PC-9 (cell line): ENCODE results near the gene PPP1R7. TPM values are rescaled to one million over a fixed set of nuclear protein-coding genes. Genes with fewer than 3 reads are reported as not detected.

Experiments used
- BruUV-seq: library from RNA; stranded (reverse); fragments of 400-500 nt; replicated peaks from 2 replicates; lab custom pipeline; 2021; lab: Mats Ljungman, UMichigan
- CTCF ChIA-PET: fragments of 300-600 bp; sonication (Branson Sonifier 250); formaldehyde crosslinking; loops from one replicate; lab custom pipeline; 2022; ENCODE audit warnings: antibody characterized with exemption; lab: Charles Lee
- POLR2A ChIA-PET: fragments of 300-600 bp; sonication (Branson Sonifier 250); formaldehyde crosslinking; loops from one replicate; lab custom pipeline; 2022; ENCODE audit warnings: antibody characterized with exemption; ENCODE audit not compliant: unreplicated experiment; lab: Charles Lee
- DNase-seq, 2 experiments: peaks; one replicate each; pipeline versions ENCODE4 v3.0.0 to v3.0.0-alpha.2; 2015 to 2022; ENCODE audit warnings: mixed read lengths in 1 of 2
- H2AFZ ChIP-seq: fragments of 200-600 bp; sonication (generic); 2 replicates; pipeline ENCODE4 v1.8.1; 2017; ENCODE audit warnings: antibody characterized with exemption
- H3F3A ChIP-seq: fragments of 200-600 bp; sonication (generic); 2 replicates; pipeline ENCODE4 v1.8.1; 2017; ENCODE audit warnings: antibody characterized with exemption, mild to moderate bottlenecking, low read depth; ENCODE audit not compliant: insufficient read depth
- H3K27ac ChIP-seq: fragments of 200-600 bp; sonication (generic); 2 replicates; pipeline ENCODE4 v1.6.1; 2016; ENCODE audit warnings: mixed run types
- H3K27me3 ChIP-seq: fragments of 200-600 bp; sonication (generic); 2 replicates; pipeline ENCODE4 v1.6.1; 2016; ENCODE audit warnings: low read depth, mixed run types; ENCODE audit not compliant: insufficient read depth
- H3K36me3 ChIP-seq: fragments of 200-600 bp; sonication (generic); 2 replicates; pipeline ENCODE4 v1.6.1; 2016; ENCODE audit warnings: low read depth, mixed run types
- H3K4me1 ChIP-seq: fragments of 200-600 bp; sonication (generic); replicated peaks from 2 replicates; pipeline ENCODE4 v1.6.1; 2016; ENCODE audit warnings: mixed run types; ENCODE audit not compliant: insufficient read depth
- H3K4me2 ChIP-seq: fragments of 200-600 bp; sonication (generic); 2 replicates; pipeline ENCODE4 v1.6.1; 2017; ENCODE audit warnings: mixed run types
- H3K4me3 ChIP-seq: fragments of 200-600 bp; sonication (generic); 2 replicates; pipeline ENCODE4 v1.6.1; 2016; ENCODE audit warnings: mixed run types
- H3K79me2 ChIP-seq: fragments of 200-600 bp; sonication (generic); 2 replicates; pipeline ENCODE4 v1.6.1; 2017; ENCODE audit warnings: low read depth, mixed run types
- H3K9me2 ChIP-seq: fragments of 200-600 bp; sonication (generic); 2 replicates; pipeline ENCODE4 v1.8.1; 2017; ENCODE audit warnings: mild to moderate bottlenecking; ENCODE audit not compliant: insufficient read depth
- H3K9me3 ChIP-seq: fragments of 200-600 bp; sonication (generic); 2 replicates; pipeline ENCODE4 v1.8.1; 2016; ENCODE audit warnings: low read depth; ENCODE audit not compliant: insufficient read depth
- H4K20me1 ChIP-seq: fragments of 200-600 bp; sonication (generic); 2 replicates; pipeline ENCODE4 v1.8.1; 2017; ENCODE audit not compliant: insufficient read depth
- EZH2 ChIP-seq: fragments of 200-600 bp; sonication (generic); IDR thresholded peaks from 2 replicates; pipeline ENCODE4 v1.8.0; 2017; ENCODE audit warnings: antibody characterized with exemption, low read depth
- intact Hi-C: fragments of 100-400 bp; cut with micrococcal nuclease; formaldehyde crosslinking; loops from one replicate; pipeline ENCODE4 v1.10.0; 2022; ENCODE audit not compliant: unreplicated experiment
- total RNA-seq: library from RNA; stranded (reverse); gene quantifications from 2 replicates; pipeline ENCODE4 v1.2.3, GENCODE V29; 2021
- TF ChIP-seq, protein P1 (sequence below): fragments of 200-600 bp; sonication (generic); conservative IDR thresholded peaks from 2 replicates; pipeline ENCODE4 v1.6.1; 2017; ENCODE audit warnings: mixed run types, antibody characterized with exemption, mild to moderate bottlenecking, moderate library complexity

Gene PPP1R7
- total RNA-seq, 1 experiment from 2014 or later = 113 TPM

GRCh38 chr2:241112046-241112445 lies 38.2 kb upstream of the PPP1R7 start:
- CTCF ChIA-PET = no interaction called here
- Histone ChIP-seq H3K36me3 (no peaks in the 10 kb centered on the region), H3K79me2 (no peaks in the 10 kb centered on the region), H3K27ac (no peak overlapping the region), H3F3A (no peaks in the 10 kb centered on the region), H3K4me3 (no peak overlapping the region), H3K27me3 (no peaks in the 10 kb centered on the region), H3K4me2 (no peak overlapping the region), H3K9me2 (no peaks in the 10 kb centered on the region), H3K4me1 (no peaks in the 10 kb centered on the region), H3K9me3 (no peaks in the 10 kb centered on the region), H4K20me1 (no peaks in the 10 kb centered on the region), H2AFZ (no peak overlapping the region)
- TF ChIP-seq, protein P1, sequence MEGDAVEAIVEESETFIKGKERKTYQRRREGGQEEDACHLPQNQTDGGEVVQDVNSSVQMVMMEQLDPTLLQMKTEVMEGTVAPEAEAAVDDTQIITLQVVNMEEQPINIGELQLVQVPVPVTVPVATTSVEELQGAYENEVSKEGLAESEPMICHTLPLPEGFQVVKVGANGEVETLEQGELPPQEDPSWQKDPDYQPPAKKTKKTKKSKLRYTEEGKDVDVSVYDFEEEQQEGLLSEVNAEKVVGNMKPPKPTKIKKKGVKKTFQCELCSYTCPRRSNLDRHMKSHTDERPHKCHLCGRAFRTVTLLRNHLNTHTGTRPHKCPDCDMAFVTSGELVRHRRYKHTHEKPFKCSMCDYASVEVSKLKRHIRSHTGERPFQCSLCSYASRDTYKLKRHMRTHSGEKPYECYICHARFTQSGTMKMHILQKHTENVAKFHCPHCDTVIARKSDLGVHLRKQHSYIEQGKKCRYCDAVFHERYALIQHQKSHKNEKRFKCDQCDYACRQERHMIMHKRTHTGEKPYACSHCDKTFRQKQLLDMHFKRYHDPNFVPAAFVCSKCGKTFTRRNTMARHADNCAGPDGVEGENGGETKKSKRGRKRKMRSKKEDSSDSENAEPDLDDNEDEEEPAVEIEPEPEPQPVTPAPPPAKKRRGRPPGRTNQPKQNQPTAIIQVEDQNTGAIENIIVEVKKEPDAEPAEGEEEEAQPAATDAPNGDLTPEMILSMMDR = no peak
- no peak for TF ChIP-seq EZH2
- intact Hi-C loops = no loop called here
- no peak for DNase-seq
- POLR2A ChIA-PET = no interaction called here
- no TSS peak for BruUV-seq

DNA sequence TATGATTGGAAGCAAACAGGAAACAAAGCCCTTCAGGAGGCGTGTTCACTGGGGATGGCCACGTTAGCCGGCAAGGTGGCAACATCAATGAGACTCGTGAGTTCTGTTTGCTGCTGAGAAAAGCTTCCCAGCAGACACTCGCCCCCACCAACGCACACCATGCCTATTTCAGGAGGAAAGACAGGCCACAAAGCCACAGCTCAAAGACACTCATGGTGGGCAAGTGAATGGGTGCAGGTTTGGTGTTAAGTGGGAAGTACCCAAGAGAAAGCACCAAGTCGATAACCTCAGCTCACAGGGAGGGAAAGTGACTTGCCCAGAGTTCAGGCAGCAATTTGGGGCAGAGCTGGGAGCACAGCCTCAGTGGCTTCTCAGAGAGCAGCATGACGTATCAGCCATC lies 37.7 kb upstream of the PPP1R7 start:
- Histone ChIP-seq H3K9me2 (no peaks in the 10 kb centered on the region), H3K9me3 (no peaks in the 10 kb centered on the region), H2AFZ (no peak overlapping the region), H3K27me3 (no peaks in the 10 kb centered on the region), H3F3A (no peaks in the 10 kb centered on the region), H3K4me1 (no peaks in the 10 kb centered on the region), H3K27ac (no peak overlapping the region), H3K4me3 (no peak overlapping the region), H4K20me1 (no peaks in the 10 kb centered on the region), H3K79me2 (no peaks in the 10 kb centered on the region), H3K36me3 (no peaks in the 10 kb centered on the region), H3K4me2 (no peak overlapping the region)
- TF ChIP-seq, protein P1 = no peak
- no peak for TF ChIP-seq EZH2
- DNase-seq = no peak
- intact Hi-C loops = no loop called here
- BruUV-seq = no TSS peak
- POLR2A ChIA-PET = no interaction called here
- CTCF ChIA-PET = no interaction called here

DNA sequence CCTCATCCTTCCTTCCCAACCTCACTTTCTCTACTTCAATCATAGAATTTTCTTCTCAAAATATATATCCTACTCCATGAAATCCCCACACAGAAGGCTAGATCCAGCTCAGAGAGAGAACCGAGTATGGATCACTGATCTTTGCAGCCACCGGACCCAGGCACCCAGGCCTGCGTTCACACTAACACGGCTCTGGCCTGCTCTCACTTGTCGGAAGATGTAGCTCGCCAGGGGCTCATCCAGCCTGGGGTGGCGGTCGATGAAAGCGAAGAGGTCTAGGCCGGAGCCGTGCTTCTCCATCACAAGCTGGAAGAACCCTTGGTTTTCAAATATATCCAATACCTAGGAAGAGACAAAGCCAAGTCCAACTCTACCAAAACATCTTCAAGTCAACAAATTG lies 35.4 kb upstream of the PPP1R7 start:
- H3K9me3 ChIP-seq = no peaks in the 10 kb centered on the region
- ChIA-PET CTCF (no interaction called here), POLR2A (no interaction called here)
- no peaks in the 10 kb centered on the region for H3K9me2 ChIP-seq
- intact Hi-C loops = no loop called here
- BruUV-seq = no TSS peak
- H2AFZ ChIP-seq = no peak overlapping the region
- H4K20me1 ChIP-seq = no peaks in the 10 kb centered on the region
- H3K4me1 ChIP-seq = no peaks in the 10 kb centered on the region
- no peaks in the 10 kb centered on the region for H3K27me3 ChIP-seq
- no peaks in the 10 kb centered on the region for H3K36me3 ChIP-seq
- H3K4me3 ChIP-seq = no peak overlapping the region
- TF ChIP-seq, protein P1 = no peak
- no peak for TF ChIP-seq EZH2
- no peak for DNase-seq
- H3F3A ChIP-seq = no peaks in the 10 kb centered on the region
- H3K4me2 ChIP-seq = no peak overlapping the region
- no peaks in the 10 kb centered on the region for H3K79me2 ChIP-seq
- H3K27ac ChIP-seq = no peak overlapping the region
